ENCODE measurements around the gene TMEM40. TPM values are rescaled to one million over a fixed set of nuclear protein-coding genes. Genes with fewer than 3 reads are reported as not detected.
"Not testable (repeated sequence)": the region's sequence is repeated elsewhere in the genome, so short reads cannot be mapped to it uniquely, and the experiment has no call there.

TMEM40 gene
- total RNA-seq (2014; rRNA removed; shearing (Covaris generic); ENCODE audit: low replicate concordance), result not detected in 2 replicates

GRCh38 chr3:12759097-12759679 is at the start of gene TMEM40:
Gene TMEM40 (minus strand): TSS chr3:12759259. CDS start chr3:12749832, 9,427 bp downstream.
- Histone ChIP-seq H3K36me3 (no peaks in the 10 kb centered on the region), H3K27me3 (no peaks in the 10 kb centered on the region), H3K9me3 (no peaks in the 10 kb centered on the region), H3K4me3 (no peak within 1 kb of the TSS)
- DNase-seq, result no peak

- H3K27me3 ChIP-seq, result no peaks in the 10 kb centered on the region
- H3K36me3 ChIP-seq, result no peaks in the 10 kb centered on the region
- DNase-seq, result no peak
- H3K9me3 ChIP-seq, result no peaks in the 10 kb centered on the region
- no peak overlapping the region for H3K4me3 ChIP-seq
Observed at GRCh38 chr3:12808587-12808986, 49.5 kb upstream of the TMEM40 start.

- Histone ChIP-seq H3K36me3 (no peaks in the 10 kb centered on the region), H3K9me3 (no peaks in the 10 kb centered on the region), H3K27me3 (no peaks in the 10 kb centered on the region), H3K4me3 (no peak overlapping the region)
- no peak for DNase-seq
Observed at GRCh38 chr3:12807601-12808359, 48.7 kb upstream of the TMEM40 start.

- Histone ChIP-seq H3K27me3 (no peaks in the 10 kb centered on the region), H3K4me3 (no peak overlapping the region), H3K9me3 (no peaks in the 10 kb centered on the region), H3K36me3 (no peaks in the 10 kb centered on the region)
- no peak for DNase-seq
Observed at GRCh38 chr3:12807066-12807465, 48.0 kb upstream of the TMEM40 start.

GRCh38 chr3:12803371-12803770 is 44.3 kb upstream of the TMEM40 start:
- H3K4me3 ChIP-seq, result no peak overlapping the region
- H3K36me3 ChIP-seq, result no peaks in the 10 kb centered on the region
- no peak for DNase-seq
- H3K27me3 ChIP-seq, result no peaks in the 10 kb centered on the region
- no peaks in the 10 kb centered on the region for H3K9me3 ChIP-seq

- H3K36me3 ChIP-seq, result no peaks in the 10 kb centered on the region
- no peak for DNase-seq
- H3K27me3 ChIP-seq, result no peaks in the 10 kb centered on the region
- no peaks in the 10 kb centered on the region for H3K9me3 ChIP-seq
- no peak overlapping the region for H3K4me3 ChIP-seq
Observed at GRCh38 chr3:12799525-12800440, 40.7 kb upstream of the TMEM40 start.

- Histone ChIP-seq H3K36me3 (no peaks in the 10 kb centered on the region), H3K27me3 (no peaks in the 10 kb centered on the region), H3K9me3 (no peaks in the 10 kb centered on the region), H3K4me3 (no peak overlapping the region)
- DNase-seq, result no peak
Observed at GRCh38 chr3:12798559-12799179, 39.6 kb upstream of the TMEM40 start.

- Histone ChIP-seq H3K9me3 (no peaks in the 10 kb centered on the region), H3K27me3 (no peaks in the 10 kb centered on the region), H3K4me3 (no peak overlapping the region), H3K36me3 (no peaks in the 10 kb centered on the region)
- no peak for DNase-seq
Observed at GRCh38 chr3:12797892-12798558, 39.0 kb upstream of the TMEM40 start.

- H3K4me3 ChIP-seq, result no peak overlapping the region
- H3K27me3 ChIP-seq, result no peaks in the 10 kb centered on the region
Observed at GRCh38 chr3:12797124-12797891, 38.2 kb upstream of the TMEM40 start.

GRCh38 chr3:12796171-12797123 is 37.4 kb upstream of the TMEM40 start, which contains the start of gene CAND2:
Gene CAND2 (plus strand): TSS chr3:12796680. CDS start chr3:12796721, 41 bp downstream.
- Histone ChIP-seq H3K9me3 (no peaks in the 10 kb centered on the region), H3K4me3 (peak within 1 kb of the TSS; percentile 37), H3K27me3 (no peaks in the 10 kb centered on the region), H3K36me3 (no peaks in the 10 kb centered on the region)
- peak; percentile 47 for DNase-seq

More at GRCh38 chr3:12797124-12797891, 38.2 kb upstream of the TMEM40 start:
- H3K9me3 ChIP-seq, result no peaks in the 10 kb centered on the region
- no peak for DNase-seq
- H3K36me3 ChIP-seq, result no peaks in the 10 kb centered on the region

GRCh38 chr3:12793701-12794100 is 34.6 kb upstream of the TMEM40 start:
- no peak for DNase-seq
- H3K4me3 ChIP-seq, result no peak overlapping the region
- H3K27me3 ChIP-seq, result no peaks in the 10 kb centered on the region
- H3K36me3 ChIP-seq, result no peaks in the 10 kb centered on the region
- H3K9me3 ChIP-seq, result no peaks in the 10 kb centered on the region

- Histone ChIP-seq H3K4me3 (no peak overlapping the region), H3K36me3 (no peaks in the 10 kb centered on the region), H3K9me3 (no peaks in the 10 kb centered on the region), H3K27me3 (no peaks in the 10 kb centered on the region)
- DNase-seq, result no peak
Observed at GRCh38 chr3:12791430-12791829, 32.4 kb upstream of the TMEM40 start.

- not testable (repeated sequence) for DNase-seq, H3K36me3 ChIP-seq, H3K27me3 ChIP-seq, H3K4me3 ChIP-seq, H3K9me3 ChIP-seq
Observed at GRCh38 chr3:12787967-12788690, 29.1 kb upstream of the TMEM40 start.

- not testable (repeated sequence) for H3K4me3 ChIP-seq, H3K9me3 ChIP-seq, H3K27me3 ChIP-seq, H3K36me3 ChIP-seq
- DNase-seq, result peak; percentile 38
Observed at GRCh38 chr3:12787346-12787745, 28.3 kb upstream of the TMEM40 start.

All from MG63 (cell line).